Eye (tissue), 1 donor: ENCODE data around the gene STK26.
A peak's percentile ranks its signal among the peaks of the same experiment; 100 is the strongest.
"Not testable (repeated sequence)": the region's sequence is repeated elsewhere in the genome, so short reads cannot be mapped to it uniquely, and the experiment has no call there.

ENCODE experiments used
- DNase-seq: peaks from one replicate; pipeline ENCODE4 v3.0.0-alpha.2; 2015

STK26 gene

DNA sequence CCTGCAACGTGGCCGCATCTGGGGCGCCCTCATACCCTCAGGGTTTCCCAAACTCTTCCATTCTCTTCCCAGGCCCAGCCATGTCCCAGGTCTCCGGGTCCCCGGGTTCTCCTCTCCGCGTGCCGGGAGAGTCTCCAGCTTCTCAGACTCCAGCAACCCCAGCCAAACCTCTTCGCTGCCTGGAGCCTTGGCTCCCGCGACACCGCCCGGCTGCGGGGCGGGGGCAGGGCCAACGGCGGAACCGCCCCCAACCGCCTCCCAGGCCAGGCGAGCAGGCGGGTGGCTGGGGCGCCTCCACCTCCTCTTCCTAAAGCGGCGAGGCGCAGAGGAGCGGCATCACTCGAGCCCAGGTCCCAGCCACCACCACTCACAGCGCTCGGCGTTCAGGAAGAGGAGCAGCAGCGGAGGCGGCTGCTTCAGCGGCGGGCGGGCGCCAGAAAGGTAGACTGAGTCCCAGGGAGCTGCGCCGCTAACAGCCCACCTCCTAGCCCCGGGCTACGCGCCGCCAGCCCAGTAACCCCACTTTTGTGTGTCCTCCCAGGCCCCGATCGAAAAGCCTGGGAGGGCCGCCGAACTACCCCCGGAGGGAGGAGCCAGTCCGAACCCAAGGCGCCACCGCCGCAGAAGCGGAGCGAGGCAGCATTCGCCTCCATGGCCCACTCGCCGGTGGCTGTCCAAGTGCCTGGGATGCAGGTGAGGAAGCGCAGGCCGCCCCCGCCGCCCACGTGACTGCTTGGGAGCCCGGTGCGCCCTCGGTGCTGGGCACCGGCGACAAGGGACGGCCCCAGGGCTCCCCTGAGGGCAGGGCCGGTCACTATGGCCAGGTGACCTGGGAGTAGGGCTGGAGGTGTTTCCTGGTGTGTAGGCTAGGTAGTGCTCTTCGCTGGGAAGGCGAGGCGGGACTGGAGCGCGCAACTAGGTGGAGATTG, at the start of gene STK26:
Gene STK26 (plus strand): TSS at position 336 of the 929 bp plus-strand sequence. CDS start 316 bp downstream, at position 652.
- peak; percentile 73 for DNase-seq

DNA sequence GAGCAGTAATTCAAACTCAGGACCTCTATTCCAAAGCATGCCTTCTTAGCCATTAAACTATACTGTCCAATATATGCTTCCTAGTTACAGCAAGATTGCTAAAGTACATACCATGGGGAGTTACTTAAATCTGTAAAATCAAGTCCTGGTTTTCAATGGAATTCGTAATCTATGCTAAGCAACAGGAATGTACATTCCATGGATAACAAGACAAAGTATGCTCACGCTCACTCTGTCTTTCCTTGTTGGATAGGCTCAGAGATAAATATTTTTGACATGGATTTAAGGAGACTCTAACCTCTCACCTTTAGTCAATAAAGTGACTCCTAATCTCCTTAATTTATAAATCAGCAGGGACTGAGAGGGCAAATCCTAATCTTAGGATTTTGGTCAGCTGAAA, 47.3 kb upstream of the STK26 start:
- DNase-seq, result no peak

- no peak for DNase-seq
Observed at GRCh38 chrX:131977619-131978018, 45.5 kb upstream of the STK26 start.

DNA sequence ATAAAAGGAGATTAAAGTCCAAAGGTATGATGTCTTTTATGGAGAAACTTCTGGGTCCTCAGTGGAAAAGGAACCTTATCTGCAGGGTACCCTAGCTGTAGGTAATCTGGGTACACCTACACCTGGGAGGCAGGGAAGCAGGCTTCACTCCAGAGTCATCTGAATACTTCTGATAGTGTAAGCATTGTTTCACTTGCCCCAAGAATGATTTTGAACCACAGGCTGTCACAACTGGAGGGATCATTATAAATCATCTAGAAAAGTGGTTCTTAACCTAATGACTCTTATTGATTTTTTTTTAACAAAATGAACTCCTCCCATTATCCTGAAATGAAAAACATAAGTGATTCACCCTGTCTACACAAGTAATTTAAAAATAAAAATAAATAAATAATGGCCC, 44.0 kb upstream of the STK26 start:
- no peak for DNase-seq

DNA sequence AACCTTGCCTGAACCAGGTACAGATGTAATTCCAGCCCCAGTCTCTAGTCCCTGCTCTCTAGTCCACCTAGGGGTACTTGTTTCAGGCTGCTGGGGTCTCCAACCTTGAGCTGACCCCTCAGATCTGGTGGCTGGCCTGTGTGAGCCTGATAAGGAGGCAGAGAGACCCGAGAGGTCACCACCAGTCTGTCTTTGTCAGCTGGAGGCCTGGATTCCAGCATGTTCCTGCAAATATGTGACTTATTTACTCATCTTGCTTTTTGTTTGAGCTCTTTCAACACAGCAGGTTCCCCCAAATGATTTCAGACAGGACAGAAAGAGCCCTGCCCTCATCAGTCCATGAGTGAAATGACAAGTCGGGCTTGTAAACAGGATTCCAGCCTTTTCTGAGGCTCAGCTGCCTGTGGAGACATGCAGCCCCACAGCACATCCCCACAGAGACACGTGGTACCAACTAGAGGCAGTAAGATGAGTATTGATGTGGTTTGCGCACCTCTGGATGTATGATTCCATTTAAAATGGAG, 37.5 kb upstream of the STK26 start:
- DNase-seq, result no peak

GRCh38 chrX:131987252-131987651, 35.9 kb upstream of the STK26 start:
- DNase-seq, result no peak

- no peak for DNase-seq
Observed at GRCh38 chrX:131988236-131988635, 34.9 kb upstream of the STK26 start.

DNA sequence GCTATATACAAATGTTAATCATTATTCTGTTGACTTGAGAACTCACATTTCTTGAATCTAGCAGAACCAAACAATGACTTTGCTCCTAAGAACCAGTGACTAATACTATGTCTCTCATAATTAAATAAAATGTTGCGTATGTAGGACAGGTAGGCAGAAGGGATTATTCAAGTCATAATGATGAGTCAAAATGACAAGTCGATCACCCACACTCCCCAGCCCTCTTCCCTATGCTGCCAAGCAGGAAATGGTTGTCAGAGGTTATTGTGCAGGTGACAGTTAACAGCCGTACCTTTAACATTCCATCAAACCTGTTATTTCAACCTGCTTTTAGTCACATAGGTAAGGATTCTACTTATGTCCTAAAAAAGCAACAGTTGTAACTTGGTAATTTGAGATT, 22.0 kb upstream of the STK26 start:
- DNase-seq, result no peak

DNA sequence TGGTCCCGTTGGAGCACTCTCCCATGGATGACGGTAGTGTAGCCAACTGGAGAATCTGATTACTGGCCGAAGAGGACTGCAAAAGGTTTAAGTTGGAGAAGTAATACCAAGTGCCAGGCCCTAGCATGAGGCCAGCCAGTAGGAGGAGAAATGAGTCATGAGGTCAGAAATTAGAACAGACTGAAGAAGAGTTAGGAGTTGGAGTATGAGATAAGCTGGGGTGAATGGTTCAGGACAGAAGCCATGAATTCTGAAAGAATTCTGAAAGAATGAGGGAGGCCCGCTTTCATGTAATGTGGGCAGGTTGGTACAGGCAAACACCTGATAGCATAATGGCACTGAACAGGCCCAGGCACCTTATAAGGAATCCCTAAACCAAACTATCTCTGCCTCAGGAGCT, 18.4 kb upstream of the STK26 start:
- DNase-seq, result no peak

GRCh38 chrX:132009350-132009749, 13.8 kb upstream of the STK26 start:
- DNase-seq, result no peak

- DNase-seq, result not testable (repeated sequence)
Observed at GRCh38 chrX:132010213-132010612, 12.9 kb upstream of the STK26 start.

DNA sequence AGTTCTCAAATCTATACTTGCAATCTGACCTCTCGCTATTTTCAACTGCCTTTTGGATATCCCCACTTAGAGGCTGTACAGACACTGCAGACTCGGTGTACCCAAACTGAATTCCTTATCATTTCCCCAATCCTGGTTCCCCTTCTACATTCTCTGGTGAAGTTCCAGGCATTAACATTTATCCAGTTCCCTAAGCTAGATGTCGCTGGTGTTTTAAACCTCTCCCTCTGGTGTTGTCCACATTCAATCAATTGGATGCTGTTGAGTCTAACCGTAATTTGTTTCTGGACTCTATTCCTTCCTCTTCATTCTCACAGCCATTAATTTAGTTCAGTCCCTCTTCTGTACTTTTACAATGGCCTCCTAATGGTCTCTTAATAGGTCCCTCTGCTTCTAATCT, 7.2 kb upstream of the STK26 start:
- no peak for DNase-seq

DNA sequence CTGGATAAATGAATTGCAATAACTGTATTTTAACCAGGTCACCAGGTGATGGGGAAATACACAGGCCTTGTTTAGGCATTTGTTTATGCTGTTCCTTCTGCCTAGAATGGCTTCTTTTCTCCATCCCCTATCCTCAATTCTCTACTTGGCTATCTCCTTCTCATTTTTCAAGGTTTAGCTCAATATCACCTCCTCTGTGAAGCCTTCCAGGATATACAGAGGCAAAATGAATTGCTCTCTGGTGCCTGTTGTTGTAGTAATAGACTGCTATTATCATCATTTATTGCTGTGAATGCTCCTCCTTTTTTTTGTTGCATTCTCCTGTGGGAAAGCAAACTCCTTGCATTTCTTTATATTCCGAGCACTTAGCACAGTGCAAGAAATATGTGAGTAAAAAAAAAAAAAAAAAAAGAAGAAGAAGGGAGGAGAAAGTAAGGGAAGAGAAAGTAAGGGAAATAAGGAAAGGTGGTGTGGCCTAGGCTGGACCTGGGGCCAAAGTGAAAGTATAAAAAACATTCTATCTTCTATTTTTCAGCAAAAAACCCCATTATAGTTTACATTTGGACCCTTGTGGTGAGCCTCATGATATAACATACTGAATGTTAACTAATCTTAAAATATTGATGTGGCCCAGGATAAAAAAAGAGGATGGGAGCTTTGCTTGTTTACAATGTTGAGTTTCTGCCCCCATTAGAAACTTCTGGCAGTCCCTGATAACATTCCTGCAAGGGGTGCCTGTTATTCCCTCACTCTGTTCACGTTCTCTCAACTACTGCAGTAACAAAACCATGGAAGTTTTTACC, 6.3 kb upstream of the STK26 start:
- no peak for DNase-seq

DNA sequence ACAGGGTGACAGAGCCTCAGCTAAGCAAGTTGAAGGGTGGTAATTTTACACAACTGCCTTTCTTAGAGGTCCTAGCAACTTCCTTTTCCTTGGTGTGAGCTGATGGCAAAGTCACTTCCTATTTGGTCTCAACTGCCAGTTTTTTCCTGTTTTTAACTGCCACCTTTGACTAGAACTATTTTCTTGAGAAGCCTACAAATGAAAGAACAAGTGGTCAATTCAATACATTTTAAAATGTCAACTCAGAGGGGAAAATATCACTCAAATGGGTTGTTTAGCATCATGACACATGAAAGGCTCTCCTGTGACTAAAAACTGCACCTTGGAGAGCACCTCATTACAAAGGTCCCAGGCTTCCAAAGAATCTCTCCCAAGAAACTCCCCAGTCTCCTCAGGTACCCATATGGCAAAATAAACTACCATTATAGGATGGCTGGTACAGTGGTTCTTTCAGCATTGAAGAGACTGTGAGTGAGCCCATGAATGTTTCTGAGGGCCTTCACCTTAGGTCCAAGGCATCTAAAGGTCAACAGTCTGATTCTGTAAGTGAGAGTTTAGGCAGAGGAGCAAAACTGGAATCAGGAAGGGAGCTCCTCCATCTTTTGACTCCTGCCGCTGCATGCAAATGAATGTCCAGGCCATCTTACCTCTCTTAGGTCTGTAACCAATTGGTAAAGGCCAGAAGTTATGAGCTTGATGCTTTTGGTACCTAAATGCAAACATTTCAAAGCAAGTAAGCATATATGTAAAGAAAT, 5.5 kb upstream of the STK26 start:
- DNase-seq, result no peak

- no peak for DNase-seq
Observed at GRCh38 chrX:132022198-132022966, 720 bp upstream of the STK26 start.

GRCh38 chrX:132023896-132024386, 839 bp downstream of the STK26 start:
- no peak for DNase-seq

- DNase-seq, result peak; percentile 58
Observed at GRCh38 chrX:132025041-132025440, 1.9 kb downstream of the STK26 start.

- DNase-seq, result no peak
Observed at GRCh38 chrX:132030264-132030663, 7.2 kb downstream of the STK26 start.

- DNase-seq, result no peak
Observed at GRCh38 chrX:132031867-132032266, 8.8 kb downstream of the STK26 start.

DNA sequence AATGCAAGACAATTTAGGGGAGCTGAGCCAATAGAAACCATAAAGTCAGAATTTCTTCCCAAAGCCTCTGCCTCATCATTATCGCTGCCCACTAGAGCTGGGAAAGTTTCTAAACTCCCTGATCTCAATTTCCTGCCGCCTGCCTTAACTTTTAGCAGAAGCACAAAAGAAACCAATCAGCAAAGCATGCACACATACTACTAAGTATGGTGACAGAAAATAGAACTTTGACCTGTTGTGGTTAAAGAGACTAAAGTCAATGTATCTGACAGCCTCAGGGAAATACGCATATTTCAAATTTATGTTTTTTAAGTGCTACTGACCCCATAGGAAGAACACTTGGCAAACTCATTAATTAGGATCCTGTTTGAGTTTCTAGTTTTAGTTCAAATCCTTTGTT, 10.1 kb downstream of the STK26 start:
- no peak for DNase-seq

DNA sequence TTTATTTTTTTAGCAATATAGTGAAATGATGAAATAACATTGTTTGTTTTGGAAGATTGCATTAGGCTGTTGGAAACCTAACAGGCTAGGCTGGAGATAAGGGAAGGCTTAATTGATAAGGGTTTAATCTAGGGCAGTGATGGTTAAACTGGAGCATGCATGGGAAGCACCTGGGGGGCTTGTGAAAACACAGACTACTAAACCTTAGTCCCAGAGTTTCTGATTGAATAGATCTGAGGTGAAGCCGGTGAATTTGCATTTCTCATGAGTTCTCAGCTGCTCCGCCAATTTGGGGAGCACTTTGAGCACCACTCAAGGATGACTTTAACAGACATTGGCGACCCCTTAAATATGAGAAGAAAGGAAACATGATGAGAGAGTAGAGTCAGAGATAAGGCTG, 11.5 kb downstream of the STK26 start:
- DNase-seq, result no peak

DNA sequence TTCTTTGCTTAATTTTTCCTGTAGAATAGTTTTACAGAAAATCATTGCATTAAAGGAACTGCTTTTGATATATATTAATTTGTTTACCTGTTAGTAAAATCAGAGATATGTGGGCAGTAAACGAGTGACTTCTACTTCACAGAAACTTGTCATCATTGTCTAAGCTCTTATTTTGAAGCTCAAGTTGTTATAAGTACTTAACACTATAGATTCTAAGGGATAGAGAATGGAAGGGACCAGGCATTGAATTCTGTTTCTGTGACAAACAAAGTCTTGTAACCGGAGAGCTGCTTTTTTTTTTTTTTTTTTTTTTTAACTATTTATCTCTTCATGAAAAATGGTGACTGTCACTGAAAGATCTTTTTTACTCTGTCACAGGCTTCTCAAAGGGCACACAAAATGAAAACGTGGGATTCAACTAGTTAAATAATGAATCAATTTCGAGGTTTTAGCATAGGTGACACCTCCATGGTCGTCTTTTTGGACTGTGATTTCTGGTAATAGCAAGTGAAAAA, 14.4 kb downstream of the STK26 start:
- DNase-seq, result no peak
